ENCODE measurements around the gene MYBBP1A.

Gene MYBBP1A

DNA sequence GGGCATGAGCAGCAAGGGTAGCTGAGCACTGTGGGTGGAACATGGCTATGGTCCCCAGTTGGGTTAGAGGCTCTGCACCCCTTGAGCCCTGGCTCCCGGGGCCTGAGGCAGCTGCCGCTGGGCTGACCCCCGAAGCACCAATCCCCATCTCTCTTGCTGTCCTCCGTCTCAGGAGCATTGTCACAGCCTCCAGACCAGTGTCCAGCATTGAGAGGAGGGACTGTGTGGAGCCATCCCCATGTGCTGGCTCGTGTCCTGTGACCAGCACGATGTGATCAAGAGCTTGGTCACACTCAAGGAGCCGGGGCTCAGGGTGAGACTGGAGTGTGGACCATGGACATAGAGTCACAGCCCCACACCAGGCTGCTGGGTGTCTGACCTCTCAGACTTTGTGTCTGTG is 32.0 kb upstream of the MYBBP1A start:
- no peak overlapping the region for H3K27ac ChIP-seq
- TF ChIP-seq, protein P1, sequence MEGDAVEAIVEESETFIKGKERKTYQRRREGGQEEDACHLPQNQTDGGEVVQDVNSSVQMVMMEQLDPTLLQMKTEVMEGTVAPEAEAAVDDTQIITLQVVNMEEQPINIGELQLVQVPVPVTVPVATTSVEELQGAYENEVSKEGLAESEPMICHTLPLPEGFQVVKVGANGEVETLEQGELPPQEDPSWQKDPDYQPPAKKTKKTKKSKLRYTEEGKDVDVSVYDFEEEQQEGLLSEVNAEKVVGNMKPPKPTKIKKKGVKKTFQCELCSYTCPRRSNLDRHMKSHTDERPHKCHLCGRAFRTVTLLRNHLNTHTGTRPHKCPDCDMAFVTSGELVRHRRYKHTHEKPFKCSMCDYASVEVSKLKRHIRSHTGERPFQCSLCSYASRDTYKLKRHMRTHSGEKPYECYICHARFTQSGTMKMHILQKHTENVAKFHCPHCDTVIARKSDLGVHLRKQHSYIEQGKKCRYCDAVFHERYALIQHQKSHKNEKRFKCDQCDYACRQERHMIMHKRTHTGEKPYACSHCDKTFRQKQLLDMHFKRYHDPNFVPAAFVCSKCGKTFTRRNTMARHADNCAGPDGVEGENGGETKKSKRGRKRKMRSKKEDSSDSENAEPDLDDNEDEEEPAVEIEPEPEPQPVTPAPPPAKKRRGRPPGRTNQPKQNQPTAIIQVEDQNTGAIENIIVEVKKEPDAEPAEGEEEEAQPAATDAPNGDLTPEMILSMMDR (IDR thresholded peaks at IDR 0.05) = no peak
- no peak for TF ChIP-seq ZFX (IDR thresholded peaks at IDR 0.05; ENCODE audit: borderline replicate concordance)

DNA sequence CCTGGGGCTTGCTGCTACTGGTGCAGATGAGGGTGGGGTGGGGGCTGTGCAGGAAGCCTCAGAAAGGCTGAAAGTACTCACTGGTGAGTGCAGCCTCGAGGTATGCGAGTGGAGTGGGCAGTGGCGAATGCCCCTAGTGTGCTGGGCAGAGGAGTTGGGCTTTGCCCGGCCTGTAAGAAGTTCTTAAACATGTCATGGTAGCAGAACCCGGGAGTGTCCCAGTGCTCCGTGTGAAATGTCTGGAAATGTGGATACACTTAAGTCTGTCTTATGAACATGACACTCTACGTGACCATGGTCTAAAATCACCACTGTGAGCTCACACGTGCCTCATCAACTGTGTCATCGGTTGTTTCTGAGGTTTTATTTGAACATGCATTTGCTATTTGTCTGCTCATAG is 30.9 kb upstream of the MYBBP1A start:
- TF ChIP-seq ZFX (IDR thresholded peaks at IDR 0.05; ENCODE audit: borderline replicate concordance) = no peak
- TF ChIP-seq, protein P1 (IDR thresholded peaks at IDR 0.05) = no peak
- H3K27ac ChIP-seq = no peak overlapping the region

DNA sequence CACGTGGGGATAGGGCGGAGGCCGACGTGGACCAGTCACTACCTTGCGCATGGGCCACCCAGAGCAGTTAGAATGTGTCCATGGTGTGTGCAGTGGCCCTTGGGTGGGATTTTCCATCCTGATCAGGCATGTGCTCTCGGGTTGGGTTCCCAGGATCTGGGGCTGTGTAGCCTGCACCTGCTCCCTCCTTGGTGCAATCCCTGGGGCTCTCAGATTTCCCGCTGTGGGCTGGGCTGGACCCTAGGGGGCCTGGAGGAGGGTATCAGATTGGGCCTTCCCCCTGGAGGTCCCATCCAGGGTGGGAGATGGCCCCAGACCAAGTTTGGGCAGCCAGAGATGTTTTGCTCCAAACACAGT is 30.4 kb upstream of the MYBBP1A start:
- TF ChIP-seq, protein P1 (IDR thresholded peaks at IDR 0.05) = no peak
- TF ChIP-seq ZFX (IDR thresholded peaks at IDR 0.05; ENCODE audit: borderline replicate concordance) = no peak
- no peak overlapping the region for H3K27ac ChIP-seq

DNA sequence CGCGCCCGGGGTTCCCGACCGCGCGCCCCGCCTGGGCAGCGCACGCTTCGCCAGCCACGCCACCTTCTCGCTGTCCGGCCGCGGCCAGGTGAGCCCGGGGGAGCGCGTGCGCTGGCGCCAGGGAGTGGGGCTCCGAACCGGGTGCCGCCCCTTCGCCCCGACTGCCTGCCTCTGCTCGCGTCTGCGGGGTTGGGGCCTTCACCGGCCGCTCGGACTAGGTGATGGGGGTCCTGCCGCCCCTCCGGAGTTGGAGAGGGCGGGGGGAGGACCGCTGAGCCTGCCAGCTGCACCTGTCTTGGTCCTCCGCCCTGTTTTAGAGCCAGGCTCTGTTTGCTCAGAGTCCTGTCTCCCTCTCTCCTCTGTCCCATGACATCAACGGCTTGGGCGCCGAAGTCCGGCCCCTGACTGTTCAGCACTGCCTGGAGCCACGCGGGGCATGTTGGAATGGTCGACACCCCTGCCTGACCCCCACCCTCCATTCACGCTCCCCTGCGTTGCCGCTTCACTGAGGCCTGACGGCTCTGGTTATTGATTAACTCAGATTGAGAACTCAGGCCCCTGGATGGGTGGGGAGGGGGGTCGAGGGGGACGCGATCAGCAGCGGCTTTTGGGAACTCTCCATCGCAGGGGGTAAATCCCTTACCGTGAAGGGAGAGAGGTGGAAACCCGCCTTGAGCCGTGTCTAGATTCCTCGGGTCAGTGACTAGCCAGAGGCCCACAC is 29.9 kb upstream of the MYBBP1A start:
- no peak overlapping the region for H3K27ac ChIP-seq
- TF ChIP-seq ZFX (IDR thresholded peaks at IDR 0.05; ENCODE audit: borderline replicate concordance) = no peak
- TF ChIP-seq, protein P1 (IDR thresholded peaks at IDR 0.05) = no peak

DNA sequence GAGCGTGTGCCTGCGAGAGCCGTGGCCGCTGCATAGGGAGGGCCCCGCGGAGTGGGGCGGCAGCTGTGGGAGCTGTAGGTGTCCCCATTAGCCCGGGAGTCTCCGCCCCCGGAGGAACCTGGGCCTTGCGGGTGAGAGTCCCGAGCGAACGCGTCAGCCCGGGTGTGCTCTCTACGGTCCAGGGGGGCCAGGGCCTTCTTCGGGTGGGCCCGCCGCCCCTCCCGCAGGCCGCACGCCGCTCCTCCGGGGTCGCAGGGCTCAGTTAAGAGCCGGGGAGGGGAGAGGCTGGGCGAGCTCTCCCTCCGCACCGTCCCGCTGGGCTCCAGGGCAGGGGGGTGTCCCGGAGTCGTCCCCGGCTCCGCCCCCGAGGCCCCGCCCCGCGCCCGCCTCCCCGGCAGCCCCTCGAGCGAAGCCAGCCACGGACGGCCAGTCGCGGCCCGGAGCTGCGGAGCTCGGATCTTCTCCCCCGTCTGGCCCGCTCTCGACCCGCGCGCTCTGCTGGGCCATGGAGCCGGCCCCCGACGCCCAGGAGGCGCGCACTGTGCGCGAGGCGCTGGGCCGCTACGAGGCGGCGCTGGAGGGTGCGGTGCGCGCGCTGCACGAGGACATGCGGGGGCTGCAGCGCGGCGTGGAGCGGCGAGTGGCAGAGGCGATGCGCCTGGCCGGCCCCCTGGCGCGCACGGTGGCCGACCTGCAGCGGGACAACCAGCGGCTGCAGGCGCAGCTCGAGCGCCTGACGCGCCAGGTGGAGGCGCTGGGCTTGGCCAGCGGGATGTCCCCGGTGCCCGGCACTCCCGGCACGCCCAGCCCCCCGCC is 29.1 kb upstream of the MYBBP1A start, which contains the start of gene SMTNL2:
Gene SMTNL2 (plus strand): TSS at position 429 of the 816 bp plus-strand sequence. CDS start 77 bp downstream, at position 506.
- TF ChIP-seq, protein P1 (IDR thresholded peaks at IDR 0.05) = 0 out of 2 replicates have a peak, but pooled peaks have one; percentile 11
- no peak for TF ChIP-seq ZFX (IDR thresholded peaks at IDR 0.05; ENCODE audit: borderline replicate concordance)
- H3K27ac ChIP-seq = no peak within 1 kb of the TSS

DNA sequence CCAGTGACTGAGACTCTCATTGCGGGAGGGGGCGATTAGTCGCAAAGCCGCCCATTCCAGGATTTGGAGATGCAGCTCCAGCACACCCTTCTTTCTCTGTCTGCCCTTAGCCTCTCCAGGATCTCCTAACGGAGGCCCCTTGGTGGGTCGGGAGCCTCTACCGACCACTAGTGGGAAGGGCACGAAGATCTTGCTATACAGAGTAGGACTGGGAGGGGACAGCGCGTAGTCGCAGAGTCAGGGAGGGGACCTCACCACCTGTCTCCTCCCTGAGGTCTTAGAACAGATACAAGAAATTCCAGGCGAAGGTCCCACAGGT is 28.6 kb upstream of the MYBBP1A start:
- no peak for TF ChIP-seq ZFX (IDR thresholded peaks at IDR 0.05; ENCODE audit: borderline replicate concordance)
- TF ChIP-seq, protein P1 (IDR thresholded peaks at IDR 0.05) = peak; percentile 18; the same call in 1 of the 2 replicates

DNA sequence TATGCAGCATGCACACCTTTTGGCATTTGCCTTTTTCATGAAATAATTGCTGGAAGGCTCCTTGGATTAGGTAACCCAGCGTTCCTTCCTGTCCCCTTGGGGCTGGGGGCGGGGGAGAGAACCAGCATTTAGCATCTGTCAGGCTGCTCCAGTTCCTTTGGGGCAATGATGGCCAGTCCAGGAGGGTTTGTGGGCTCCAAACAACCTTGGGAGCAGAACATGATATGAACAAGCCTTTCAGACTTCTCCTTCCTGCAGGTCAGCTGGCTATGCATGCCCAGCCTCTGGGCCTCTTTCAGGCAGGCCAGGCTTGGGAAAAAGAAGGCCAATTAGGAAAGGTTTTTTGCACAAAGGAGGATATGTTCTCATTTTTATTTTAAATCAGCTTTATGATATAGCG is 28.0 kb upstream of the MYBBP1A start:
- no peak for TF ChIP-seq ZFX (IDR thresholded peaks at IDR 0.05; ENCODE audit: borderline replicate concordance)
- TF ChIP-seq, protein P1 (IDR thresholded peaks at IDR 0.05) = no peak
- H3K27ac ChIP-seq = no peak overlapping the region

More for the DNA sequence above, 28.6 kb upstream of the MYBBP1A start:
- no peak overlapping the region for H3K27ac ChIP-seq

Measured in 22Rv1 (cell line).